Activated CD8-positive, alpha-beta memory T cell treated with anti-CD3 and anti-CD28 coated beads for 36 hours (primary cell): ENCODE measurements around the gene GFOD2. TPM values are rescaled to one million over a fixed set of nuclear protein-coding genes. Genes with fewer than 3 reads are reported as not detected.

Source experiments
- CTCF ChIA-PET: fragments of 350-600 bp; sonication (Branson Sonifier 250); formaldehyde crosslinking; loops from one replicate; lab custom pipeline; 2021; ENCODE audit warnings: antibody characterized with exemption; lab: Charles Lee
- POLR2A ChIA-PET: fragments of 350-600 bp; sonication (Branson Sonifier 250); formaldehyde crosslinking; loops from one replicate; lab custom pipeline; 2021; ENCODE audit warnings: antibody characterized with exemption; lab: Charles Lee
- total RNA-seq, 2 experiments: library from RNA; stranded (reverse); gene quantifications; one replicate each; pipeline ENCODE4 v1.2.3, GENCODE V29; 2021

GFOD2 gene
- total RNA-seq, 2 experiments from 2014 or later: 19.1 to 22.9 TPM

- POLR2A ChIA-PET: interaction anchor here (0.6 to 1.0 kb wide), 2 partner anchors 26 to 129 kb away, joined by 3 read pairs; no protein-coding TSS in a partner anchor
- CTCF ChIA-PET: interaction anchor here (0.5 to 5.0 kb wide), 9 partner anchors 21 to 267 kb away, joined by 3 to 42 read pairs (median 4); partner anchors contain the start of genes ATP6V0D1, CARMIL2 and GFOD2
These were observed 53.0 kb downstream of the GFOD2 start for GRCh38 chr16:67666032-67666551.

- ChIA-PET POLR2A (interaction anchor here (0.6 kb wide), 1 partner anchor 26 kb away, joined by 3 read pairs; no protein-coding TSS in a partner anchor), CTCF (interaction anchor here (0.5 to 5.0 kb wide), 7 partner anchors 21 to 268 kb away, joined by 3 to 42 read pairs (median 4); partner anchors contain the start of genes ATP6V0D1 and CARMIL2)
These were observed 53.5 kb downstream of the GFOD2 start for GRCh38 chr16:67665598-67665997.

- ChIA-PET CTCF (interaction anchor here (1.2 to 5.0 kb wide), 3 partner anchors 20 to 151 kb away, joined by 3 to 42 read pairs (median 7); partner anchors contain the start of gene CARMIL2), POLR2A (no interaction called here)
These were observed 54.2 kb downstream of the GFOD2 start for GRCh38 chr16:67664871-67665270.

- POLR2A ChIA-PET: no interaction called here
- CTCF ChIA-PET: interaction anchor here (0.6 to 5.0 kb wide), 5 partner anchors 19 to 152 kb away, joined by 3 to 42 read pairs (median 3); partner anchors contain the start of genes CARMIL2 and CTCF
These were observed 54.9 kb downstream of the GFOD2 start for GRCh38 chr16:67664258-67664657.

GRCh38 chr16:67663877-67664222, 55.3 kb downstream of the GFOD2 start:
- POLR2A ChIA-PET: no interaction called here
- CTCF ChIA-PET: interaction anchor here (0.6 to 5.0 kb wide), 4 partner anchors 30 to 142 kb away, joined by 3 to 42 read pairs (median 3); partner anchors contain the start of gene CTCF

- POLR2A ChIA-PET: interaction anchor here (0.5 kb wide), 1 partner anchor 325 kb away, joined by 3 read pairs; no protein-coding TSS in a partner anchor
- CTCF ChIA-PET: interaction anchor here (0.6 to 5.0 kb wide), 5 partner anchors 9 to 142 kb away, joined by 3 to 42 read pairs (median 3); partner anchors contain the start of gene CTCF
These were observed 55.8 kb downstream of the GFOD2 start for GRCh38 chr16:67663151-67663876.

- ChIA-PET CTCF (interaction anchor here (0.8 to 1.6 kb wide), 2 partner anchors 10 to 100 kb away, joined by 3 read pairs; partner anchors contain the start of gene CTCF), POLR2A (interaction anchor here (0.5 kb wide), 1 partner anchor 326 kb away, joined by 3 read pairs; no protein-coding TSS in a partner anchor)
These were observed 56.5 kb downstream of the GFOD2 start for GRCh38 chr16:67662653-67663010.

GRCh38 chr16:67661886-67662652, 57.0 kb downstream of the GFOD2 start:
- CTCF ChIA-PET: interaction anchor here (0.8 to 1.0 kb wide), 2 partner anchors 11 to 17 kb away, joined by 3 to 4 read pairs; partner anchors contain the start of gene CARMIL2
- POLR2A ChIA-PET: no interaction called here

- CTCF ChIA-PET: interaction anchor here (0.9 to 2.6 kb wide), 4 partner anchors 16 to 141 kb away, joined by 3 to 9 read pairs (median 6); partner anchors contain the start of genes CARMIL2 and CTCF
- POLR2A ChIA-PET: interaction anchor here (0.8 to 1.1 kb wide), 3 partner anchors 101 to 172 kb away, joined by 3 to 4 read pairs (median 3); no protein-coding TSS in a partner anchor
These were observed 57.9 kb downstream of the GFOD2 start for GRCh38 chr16:67661101-67661761.

GRCh38 chr16:67660564-67661028, 58.5 kb downstream of the GFOD2 start, which contains the start of gene PARD6A:
Gene PARD6A (plus strand): TSS chr16:67660960. CDS start chr16:67661039, 79 bp downstream.
- ChIA-PET CTCF (interaction anchor here (0.9 to 2.6 kb wide), 7 partner anchors 8 to 141 kb away, joined by 3 to 15 read pairs (median 7); partner anchors contain the start of genes CARMIL2 and CTCF), POLR2A (interaction anchor here (0.6 to 3.4 kb wide), 16 partner anchors 10 to 274 kb away, joined by 3 to 28 read pairs (median 4); partner anchors contain the start of genes CARMIL2, CTCF, GFOD2 and TSNAXIP1)

- POLR2A ChIA-PET: interaction anchor here (0.5 to 3.4 kb wide), 15 partner anchors 9 to 275 kb away, joined by 3 to 28 read pairs (median 4); partner anchors contain the start of genes CARMIL2, CTCF, GFOD2 and TSNAXIP1
- CTCF ChIA-PET: interaction anchor here (0.9 to 5.7 kb wide), 7 partner anchors 8 to 139 kb away, joined by 3 to 41 read pairs (median 8); partner anchors contain the start of genes CARMIL2 and CTCF
These were observed 59.2 kb downstream of the GFOD2 start, which contains the start of gene ACD for GRCh38 chr16:67659675-67660563. Gene ACD (minus strand): TSS chr16:67660260. CDS start chr16:67660220, 40 bp downstream.

GRCh38 chr16:67658849-67659674, 60.1 kb downstream of the GFOD2 start:
- ChIA-PET CTCF (interaction anchor here (0.6 to 5.7 kb wide), 6 partner anchors 9 to 138 kb away, joined by 3 to 41 read pairs (median 8); partner anchors contain the start of genes CARMIL2 and CTCF), POLR2A (interaction anchor here (0.5 to 3.4 kb wide), 6 partner anchors 13 to 221 kb away, joined by 3 to 28 read pairs (median 4); partner anchors contain the start of gene CARMIL2)

- CTCF ChIA-PET: interaction anchor here (0.5 to 5.7 kb wide), 6 partner anchors 12 to 201 kb away, joined by 3 to 41 read pairs (median 4); partner anchors contain the start of genes CARMIL2 and CTCF
- POLR2A ChIA-PET: interaction anchor here (1.0 to 3.4 kb wide), 3 partner anchors 9 to 116 kb away, joined by 3 to 28 read pairs (median 4); partner anchors contain the start of genes C16orf86 and CARMIL2
These were observed 61.2 kb downstream of the GFOD2 start for GRCh38 chr16:67657751-67658518.

- POLR2A ChIA-PET: interaction anchor here (1.0 to 3.4 kb wide), 3 partner anchors 10 to 116 kb away, joined by 3 to 28 read pairs (median 4); partner anchors contain the start of genes C16orf86 and CARMIL2
- CTCF ChIA-PET: interaction anchor here (2.7 to 5.7 kb wide), 2 partner anchors 12 to 136 kb away, joined by 8 to 41 read pairs; partner anchors contain the start of gene CARMIL2
These were observed 62.0 kb downstream of the GFOD2 start for GRCh38 chr16:67657017-67657608.
